H9 (cell line): Measurements from ENCODE around the gene LITAF. TPM values are rescaled to one million over a fixed set of nuclear protein-coding genes. Genes with fewer than 3 reads are reported as not detected.

Source experiments
- DNase-seq: peaks from one replicate; pipeline ENCODE4 v3.0.0-alpha.2; 2017
- H2AFZ ChIP-seq: one replicate; pipeline ENCODE4 v1.6.1; 2013; ENCODE audit warnings: mild to moderate bottlenecking, low read length, control low read depth, moderate library complexity
- H2AK5ac ChIP-seq: 2 replicates; pipeline ENCODE4 v1.6.1; 2013; ENCODE audit warnings: low read length, control low read depth, mixed read lengths; ENCODE audit not compliant: insufficient read length
- H2BK120ac ChIP-seq: one replicate; pipeline ENCODE4 v1.6.1; 2013; ENCODE audit warnings: low read depth, mild to moderate bottlenecking, low read length, control low read depth, inconsistent platforms; ENCODE audit not compliant: poor library complexity, severe bottlenecking
- H2BK12ac ChIP-seq: 2 replicates; pipeline ENCODE4 v1.6.1; 2013; ENCODE audit warnings: low read length, control low read depth, mixed read lengths, low read depth; ENCODE audit not compliant: insufficient read length
- H2BK15ac ChIP-seq: 2 replicates; pipeline ENCODE4 v1.6.1; 2013; ENCODE audit warnings: low read depth, low read length, control low read depth
- H2BK20ac ChIP-seq: one replicate; pipeline ENCODE4 v1.6.1; 2013; ENCODE audit warnings: low read depth, mild to moderate bottlenecking, low read length, control low read depth, inconsistent platforms; ENCODE audit not compliant: poor library complexity, severe bottlenecking
- H2BK5ac ChIP-seq: 2 replicates; pipeline ENCODE4 v1.6.1; 2013; ENCODE audit warnings: low read length, control low read depth, mixed read lengths; ENCODE audit not compliant: insufficient read length
- H3K14ac ChIP-seq: 2 replicates; pipeline ENCODE4 v1.6.1; 2013; ENCODE audit warnings: low read length, control low read depth; ENCODE audit not compliant: insufficient read depth
- H3K18ac ChIP-seq: 2 replicates; pipeline ENCODE4 v1.6.1; 2013; ENCODE audit warnings: low read depth, mild to moderate bottlenecking, mixed read lengths, low read length, control low read depth; ENCODE audit not compliant: insufficient read length
- H3K23ac ChIP-seq: 2 replicates; pipeline ENCODE4 v1.6.1; 2013; ENCODE audit warnings: low read length, control low read depth, mixed read lengths, low read depth; ENCODE audit not compliant: insufficient read length
- H3K23me2 ChIP-seq: 2 replicates; pipeline ENCODE4 v1.6.1; 2013; ENCODE audit warnings: low read depth, mild to moderate bottlenecking, mixed read lengths, low read length, control low read depth; ENCODE audit not compliant: insufficient read length, poor library complexity, severe bottlenecking
- H3K27ac ChIP-seq: 2 replicates; pipeline ENCODE4 v1.5.1; 2013; ENCODE audit warnings: low read length, control low read depth, mixed read lengths, low read depth; ENCODE audit not compliant: insufficient read length
- H3K27me3 ChIP-seq: 2 replicates; pipeline ENCODE4 v1.6.1; 2013; ENCODE audit warnings: low read length, control low read depth, inconsistent platforms; ENCODE audit not compliant: insufficient read depth
- H3K4ac ChIP-seq: 2 replicates; pipeline ENCODE4 v1.6.1; 2013; ENCODE audit warnings: low read depth, mild to moderate bottlenecking, control low read depth, inconsistent platforms, low read length, moderate library complexity
- H3K4me1 ChIP-seq: 2 replicates; pipeline ENCODE4 v1.6.1; 2013; ENCODE audit warnings: low read length, control low read depth, inconsistent platforms; ENCODE audit not compliant: insufficient read depth
- H3K4me2 ChIP-seq: 2 replicates; pipeline ENCODE4 v1.6.1; 2013; ENCODE audit warnings: low read length, control low read depth, mixed read lengths; ENCODE audit not compliant: insufficient read length, insufficient read depth
- H3K56ac ChIP-seq: 2 replicates; pipeline ENCODE4 v1.6.1; 2013; ENCODE audit warnings: low read depth, mild to moderate bottlenecking, mixed read lengths, low read length, control low read depth; ENCODE audit not compliant: insufficient read length
- H3K79me1 ChIP-seq: 2 replicates; pipeline ENCODE4 v1.6.1; 2013; ENCODE audit warnings: low read depth, mild to moderate bottlenecking, moderate library complexity, low read length, control low read depth, inconsistent platforms; ENCODE audit not compliant: insufficient read depth, poor library complexity, severe bottlenecking
- H3K79me2 ChIP-seq: 2 replicates; pipeline ENCODE4 v1.6.1; 2013; ENCODE audit warnings: low read length, control low read depth, inconsistent platforms; ENCODE audit not compliant: insufficient read depth
- H3K9ac ChIP-seq: 2 replicates; pipeline ENCODE4 v1.6.1; 2013; ENCODE audit warnings: low read length, control low read depth, mixed read lengths; ENCODE audit not compliant: insufficient read length; ENCODE audit errors: extremely low read depth
- H3K9me3 ChIP-seq: one replicate; pipeline ENCODE4 v1.6.1; 2013; ENCODE audit warnings: low read depth, low read length, inconsistent platforms; ENCODE audit not compliant: control insufficient read depth
- H3T11ph ChIP-seq: one replicate; pipeline ENCODE4 v1.6.1; 2013; ENCODE audit warnings: mild to moderate bottlenecking, low read length, control low read depth, inconsistent platforms
- H4K20me1 ChIP-seq: one replicate; pipeline ENCODE4 v1.6.1; 2013; ENCODE audit not compliant: control insufficient read depth, insufficient read length, insufficient read depth
- H4K5ac ChIP-seq: 2 replicates; pipeline ENCODE4 v1.6.1; 2013; ENCODE audit warnings: low read depth, mild to moderate bottlenecking, mixed read lengths, low read length, control low read depth; ENCODE audit not compliant: insufficient read length
- H4K8ac ChIP-seq: replicated peaks from 2 replicates; pipeline ENCODE4 v1.6.1; 2013; ENCODE audit warnings: low read length, control low read depth, mixed read lengths, low read depth; ENCODE audit not compliant: insufficient read length
- H4K91ac ChIP-seq: 2 replicates; pipeline ENCODE4 v1.6.1; 2013; ENCODE audit warnings: low read depth, mild to moderate bottlenecking, moderate library complexity, mixed read lengths, low read length, control low read depth; ENCODE audit not compliant: insufficient read length
- H3K27ac Mint-ChIP-seq, 3 experiments: 2 replicates in 2 of 3; 3 replicates in 1 of 3; pipeline ENCODE4 v1.8.0; 2020 to 2021; ENCODE audit warnings: mixed read lengths in 3 of 3, mild to moderate bottlenecking in 1 of 3, moderate library complexity in 1 of 3
- H3K27me3 Mint-ChIP-seq: 2 replicates; pipeline ENCODE4 v1.8.0; 2021; ENCODE audit warnings: low read depth, mild to moderate bottlenecking, moderate library complexity, mixed read lengths
- H3K36me3 Mint-ChIP-seq, 3 experiments: 2 replicates in 2 of 3; 3 replicates in 1 of 3; pipeline ENCODE4 v1.8.0; 2020 to 2021; ENCODE audit warnings: low read depth in 3 of 3, mixed read lengths in 3 of 3; ENCODE audit not compliant: insufficient read depth in 1 of 3
- H3K4me1 Mint-ChIP-seq, 2 experiments: 2 replicates each; pipeline ENCODE4 v1.8.0; 2020; ENCODE audit warnings: mixed read lengths in 2 of 2
- H3K4me3 Mint-ChIP-seq, 2 experiments: 2 replicates in 1 of 2; 3 replicates in 1 of 2; pipeline ENCODE4 v1.8.0; 2020 to 2021; ENCODE audit warnings: mild to moderate bottlenecking in 2 of 2, mixed read lengths in 2 of 2, moderate library complexity in 1 of 2
- H3K9me3 Mint-ChIP-seq, 2 experiments: 2 replicates in 1 of 2; 3 replicates in 1 of 2; pipeline ENCODE4 v1.8.0; 2020; ENCODE audit warnings: mild to moderate bottlenecking in 2 of 2, mixed read lengths in 2 of 2, moderate library complexity in 1 of 2
- WGBS: extraction: QIAGEN DNeasy Blood & Tissue Kit; methylation state at CpG from one replicate; pipeline ENCODE4 v1.1.7; 2013; ENCODE audit warnings: missing lambda C conversion rate, low lambda C conversion rate, mixed read lengths; ENCODE audit not compliant: insufficient read length; ENCODE audit errors: extremely low coverage; 5-methylcytosine and 5-hydroxymethylcytosine counted together
- total RNA-seq: library from RNA; stranded (reverse); gene quantifications from 2 replicates; pipeline ENCODE4 v1.2.1, GENCODE V29; 2021
- TF ChIP-seq, protein P1 (sequence below): fragments of 200-600 bp; sonication (generic); conservative IDR thresholded peaks from 3 replicates; pipeline ENCODE4 v1.8.0; 2021; ENCODE audit warnings: antibody characterized with exemption, mild to moderate bottlenecking

LITAF gene
- total RNA-seq, 1 experiment from 2014 or later, result 249 TPM

DNA sequence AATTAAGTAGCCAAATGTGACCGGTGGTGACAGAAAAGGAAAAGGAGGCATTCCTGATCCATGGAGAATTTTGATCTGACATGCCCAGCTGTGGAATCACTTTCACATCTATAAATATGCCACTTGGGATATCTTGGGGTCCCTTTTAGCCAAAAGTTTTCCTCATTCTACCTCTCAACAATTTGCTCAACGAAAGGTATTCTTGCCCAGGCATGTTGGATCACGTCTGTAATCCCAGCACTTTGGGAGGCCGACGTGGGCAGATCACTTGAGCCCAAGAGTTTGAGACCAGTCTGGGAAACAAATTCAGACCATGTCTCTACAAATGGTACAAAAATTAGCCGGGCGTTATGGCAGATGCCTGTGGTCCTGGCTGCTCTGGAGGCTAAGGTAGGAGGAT lies 24.3 kb downstream of the LITAF start:
- Histone ChIP-seq H3K4me1 (peaks cover 5% of the 10 kb centered on the region; the same call in 1 of the 2 replicates), H4K8ac (no peak overlapping the region), H3K23ac (no peak overlapping the region), H3K18ac (no peak overlapping the region), H4K5ac (no peak overlapping the region), H2BK120ac (no peak overlapping the region), H3K4ac (no peak overlapping the region), H3K23me2 (no peaks in the 10 kb centered on the region), H2AK5ac (no peak overlapping the region), H3K79me2 (no peaks in the 10 kb centered on the region), H2AFZ (no peak overlapping the region), H3K9ac (no peak overlapping the region), H3K56ac (no peak overlapping the region), H3K27ac (no peak overlapping the region), H3T11ph (no peak overlapping the region), H2BK5ac (no peak overlapping the region), H2BK20ac (no peak overlapping the region), H3K9me3 (no peaks in the 10 kb centered on the region), H2BK15ac (no peak overlapping the region), H3K27me3 (no peaks in the 10 kb centered on the region), H2BK12ac (no peak overlapping the region), H4K20me1 (no peaks in the 10 kb centered on the region), H3K14ac (no peak overlapping the region), H4K91ac (no peak overlapping the region), H3K79me1 (no peaks in the 10 kb centered on the region), H3K4me2 (no peak overlapping the region)
- TF ChIP-seq, protein P1, sequence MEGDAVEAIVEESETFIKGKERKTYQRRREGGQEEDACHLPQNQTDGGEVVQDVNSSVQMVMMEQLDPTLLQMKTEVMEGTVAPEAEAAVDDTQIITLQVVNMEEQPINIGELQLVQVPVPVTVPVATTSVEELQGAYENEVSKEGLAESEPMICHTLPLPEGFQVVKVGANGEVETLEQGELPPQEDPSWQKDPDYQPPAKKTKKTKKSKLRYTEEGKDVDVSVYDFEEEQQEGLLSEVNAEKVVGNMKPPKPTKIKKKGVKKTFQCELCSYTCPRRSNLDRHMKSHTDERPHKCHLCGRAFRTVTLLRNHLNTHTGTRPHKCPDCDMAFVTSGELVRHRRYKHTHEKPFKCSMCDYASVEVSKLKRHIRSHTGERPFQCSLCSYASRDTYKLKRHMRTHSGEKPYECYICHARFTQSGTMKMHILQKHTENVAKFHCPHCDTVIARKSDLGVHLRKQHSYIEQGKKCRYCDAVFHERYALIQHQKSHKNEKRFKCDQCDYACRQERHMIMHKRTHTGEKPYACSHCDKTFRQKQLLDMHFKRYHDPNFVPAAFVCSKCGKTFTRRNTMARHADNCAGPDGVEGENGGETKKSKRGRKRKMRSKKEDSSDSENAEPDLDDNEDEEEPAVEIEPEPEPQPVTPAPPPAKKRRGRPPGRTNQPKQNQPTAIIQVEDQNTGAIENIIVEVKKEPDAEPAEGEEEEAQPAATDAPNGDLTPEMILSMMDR, result no peak
- Mint-ChIP-seq H3K9me3 (no peaks in the 10 kb centered on the region), H3K27ac (peak overlapping the region in 2 of 3 experiments; percentile 68 to 75; a peak in 4 of 7 replicates), H3K4me3 (no peak overlapping the region), H3K4me1 (peaks cover 53% of the 10 kb centered on the region in 2 experiments), H3K27me3 (no peaks in the 10 kb centered on the region), H3K36me3 (peaks cover 0 to 32% (median 30%) of the 10 kb centered on the region in 3 experiments; a peak in 5 of 7 replicates)
- no CpG with 5 or more reads among the region's 7 CpGs for WGBS
- no peak for DNase-seq
